HCT116 (cell line): ENCODE results near the gene EXD3. TPM values are rescaled to one million over a fixed set of nuclear protein-coding genes. Genes with fewer than 3 reads are reported as not detected.

Experiments used
- ATAC-seq: fragments of 200-7000 bp; cut with Tn5 transposase; 2 replicates; pipeline ENCODE4 v1.9.1; 2020; ENCODE audit warnings: mild to moderate bottlenecking, moderate library complexity
- BruUV-seq: library from RNA; stranded (reverse); fragments of 400-500 nt; replicated peaks from 2 replicates; lab custom pipeline; 2021; lab: Mats Ljungman, UMichigan
- CTCF ChIA-PET: fragments of 300-600 bp; sonication (Branson Sonifier 250); formaldehyde crosslinking; loops from one replicate; lab custom pipeline; 2021; ENCODE audit warnings: antibody characterized with exemption; lab: Charles Lee
- POLR2A ChIA-PET: fragments of 300-600, 350-600 bp; sonication (Branson Sonifier 250); formaldehyde crosslinking; loops from one replicate; lab custom pipeline; 2021; ENCODE audit warnings: antibody characterized with exemption; lab: Charles Lee
- RAD21 ChIA-PET, 2 experiments: fragments of 300-600 bp; sonication (Branson Sonifier 250); formaldehyde crosslinking; loops; one replicate each; lab custom pipeline; 2023; ENCODE audit warnings: low total read pairs in 2 of 2; ENCODE audit not compliant: uncharacterized antibody in 2 of 2, unreplicated experiment in 2 of 2, low non-redundant PET in 1 of 2; lab: Charles Lee
- DNase-seq: peaks from one replicate; pipeline ENCODE4 v3.0.0-alpha.2; 2010; ENCODE audit warnings: low read depth, low spot score
- H2AFZ ChIP-seq: fragments of 200-600 bp; shearing (Covaris generic), sonication (generic); 2 replicates; pipeline ENCODE4 v1.6.1; 2017; ENCODE audit warnings: low read depth, mixed run types, mixed read lengths, antibody characterized with exemption, low read length; ENCODE audit not compliant: poor library complexity, severe bottlenecking
- H3K27ac ChIP-seq: 2 replicates; pipeline ENCODE4 v1.5.1; 2012; ENCODE audit warnings: low read depth, low read length
- H3K27me3 ChIP-seq: fragments of 200-600 bp; sonication (generic); 2 replicates; pipeline ENCODE4 v1.6.1; 2016; ENCODE audit warnings: mixed run types, low read length, mixed read lengths; ENCODE audit not compliant: insufficient read depth
- H3K36me3 ChIP-seq, 2 experiments: fragments of 200-500 bp in 1 of 2; fragments of 200-600 bp in 1 of 2; sonication (Bioruptor generic) in 1 of 2; sonication (generic) in 1 of 2; 2 replicates each; pipeline versions ENCODE4 v1.5.1 to v1.6.1; 2014 to 2016; ENCODE audit warnings: low read length in 2 of 2, inconsistent platforms in 1 of 2, mixed read lengths in 1 of 2, mixed run types in 1 of 2; ENCODE audit not compliant: insufficient read depth in 2 of 2, control insufficient read depth in 1 of 2
- H3K4me1 ChIP-seq, 2 experiments: fragments of 200-600 bp in 1 of 2; sonication (generic) in 1 of 2; 2 replicates each; pipeline versions ENCODE4 v1.5.1 to v1.6.1; 2012 to 2017; ENCODE audit warnings: low read length in 2 of 2, inconsistent platforms in 1 of 2, mild to moderate bottlenecking in 1 of 2, mixed read lengths in 1 of 2, mixed run types in 1 of 2, moderate library complexity in 1 of 2; ENCODE audit not compliant: insufficient read depth in 2 of 2, control insufficient read depth in 1 of 2
- H3K4me2 ChIP-seq: fragments of 200-600 bp; sonication (generic); 2 replicates; pipeline ENCODE4 v1.6.1; 2017; ENCODE audit warnings: mixed run types, low read length, mixed read lengths
- H3K4me3 ChIP-seq, 2 experiments: fragments of 200-600 bp in 1 of 2; sonication (generic) in 1 of 2; replicated peaks in 1 of 2; 2 replicates each; pipeline ENCODE4 v1.5.1; 2011 to 2016; ENCODE audit warnings: low read length in 2 of 2, control low read depth in 1 of 2, low read depth in 1 of 2, mild to moderate bottlenecking in 1 of 2, mixed read lengths in 1 of 2, mixed run types in 1 of 2
- H3K79me2 ChIP-seq: fragments of 200-600 bp; sonication (generic); 2 replicates; pipeline ENCODE4 v1.6.1; 2017; ENCODE audit warnings: mild to moderate bottlenecking, mixed run types, low read length, moderate library complexity, mixed read lengths; ENCODE audit not compliant: insufficient read depth
- H3K9ac ChIP-seq: fragments of 200-600 bp; sonication (generic); 2 replicates; pipeline ENCODE4 v1.6.1; 2016; ENCODE audit warnings: low read length, mixed read lengths
- H3K9me2 ChIP-seq: fragments of 200-600 bp; sonication (generic), shearing (Covaris generic); 2 replicates; pipeline ENCODE4 v1.6.1; 2017; ENCODE audit warnings: mixed run types, mild to moderate bottlenecking, moderate library complexity; ENCODE audit not compliant: insufficient read depth
- H3K9me3 ChIP-seq, 2 experiments: fragments of 200-500 bp in 1 of 2; fragments of 200-600 bp in 1 of 2; sonication (Bioruptor generic) in 1 of 2; sonication (generic) in 1 of 2; 2 replicates each; pipeline ENCODE4 v1.6.1; 2014 to 2017; ENCODE audit warnings: low read length in 2 of 2, mixed read lengths in 2 of 2, inconsistent platforms in 1 of 2, low read depth in 1 of 2, mild to moderate bottlenecking in 1 of 2, mixed run types in 1 of 2, moderate library complexity in 1 of 2; ENCODE audit not compliant: control insufficient read depth in 1 of 2, insufficient read depth in 1 of 2
- H4K20me1 ChIP-seq: fragments of 200-600 bp; sonication (generic), shearing (Covaris generic); 2 replicates; pipeline ENCODE4 v1.6.1; 2017; ENCODE audit warnings: mixed run types, mild to moderate bottlenecking, moderate library complexity; ENCODE audit not compliant: insufficient read depth
- CBX3 ChIP-seq: IDR thresholded peaks from 2 replicates; pipeline ENCODE4 v1.6.1; 2012; ENCODE audit warnings: low read depth
- CEBPB ChIP-seq: IDR thresholded peaks from 2 replicates; pipeline ENCODE4 v1.6.1; 2012; ENCODE audit warnings: low read depth
- EGR1 ChIP-seq: IDR thresholded peaks from 2 replicates; pipeline ENCODE4 v1.6.1; 2012; ENCODE audit warnings: low read depth
- EZH2phosphoT487 ChIP-seq: fragments of 200-600 bp; IDR thresholded peaks from 2 replicates; pipeline ENCODE4 v1.6.1; 2018; ENCODE audit warnings: antibody characterized with exemption, borderline replicate concordance
- RAD21 ChIP-seq: IDR thresholded peaks from 2 replicates; pipeline ENCODE4 v1.6.1; 2012; ENCODE audit warnings: low read depth, mild to moderate bottlenecking
- SRF ChIP-seq: IDR thresholded peaks from 2 replicates; pipeline ENCODE4 v1.6.1; 2012; ENCODE audit warnings: low read depth
- intact Hi-C: fragments of 100-400 bp; cut with micrococcal nuclease; formaldehyde crosslinking; loops from 2 replicates; pipeline ENCODE4 v1.10.0; 2022
- total RNA-seq: library from RNA; stranded (reverse); gene quantifications from one replicate; pipeline ENCODE4 v1.2.1, GENCODE V29; 2021; ENCODE audit not compliant: unreplicated experiment
- TF ChIP-seq, protein P1 (sequence below), 3 experiments: fragments of 200-600 bp in 1 of 3; sonication (generic) in 1 of 3; IDR thresholded peaks in 2 of 3; conservative IDR thresholded peaks in 1 of 3; 2 replicates each; pipeline ENCODE4 v1.5.1; 2012 to 2017; ENCODE audit warnings: low read depth in 2 of 3, low read length in 2 of 3, antibody characterized with exemption in 1 of 3, borderline replicate concordance in 1 of 3, control low read depth in 1 of 3, mild to moderate bottlenecking in 1 of 3, mixed read lengths in 1 of 3, mixed run types in 1 of 3, moderate library complexity in 1 of 3; ENCODE audit not compliant: insufficient read depth in 1 of 3
- TF ChIP-seq, protein P2 (sequence below): IDR thresholded peaks from 2 replicates; pipeline ENCODE4 v1.6.1; 2012; ENCODE audit warnings: low read depth

Gene EXD3
- total RNA-seq, 1 experiment from 2014 or later, result 25.4 TPM

- no peak for ATAC-seq
- no peaks in the 10 kb centered on the region for H3K9me3 ChIP-seq
- no peaks in the 10 kb centered on the region for H3K9me2 ChIP-seq
- no peaks in the 10 kb centered on the region for H3K79me2 ChIP-seq
- intact Hi-C loops, result loop anchor here (5.0 kb wide), 1 partner anchor 129 kb away; the partner anchor contains the start of genes EXD3 and NOXA1
- no peaks in the 10 kb centered on the region for H3K27me3 ChIP-seq
- no peak overlapping the region for H2AFZ ChIP-seq
- TF ChIP-seq EGR1 (no peak), CEBPB (no peak), SRF (no peak), EZH2phosphoT487 (no peak), RAD21 (no peak), CBX3 (no peak)
- TF ChIP-seq, protein P1, sequence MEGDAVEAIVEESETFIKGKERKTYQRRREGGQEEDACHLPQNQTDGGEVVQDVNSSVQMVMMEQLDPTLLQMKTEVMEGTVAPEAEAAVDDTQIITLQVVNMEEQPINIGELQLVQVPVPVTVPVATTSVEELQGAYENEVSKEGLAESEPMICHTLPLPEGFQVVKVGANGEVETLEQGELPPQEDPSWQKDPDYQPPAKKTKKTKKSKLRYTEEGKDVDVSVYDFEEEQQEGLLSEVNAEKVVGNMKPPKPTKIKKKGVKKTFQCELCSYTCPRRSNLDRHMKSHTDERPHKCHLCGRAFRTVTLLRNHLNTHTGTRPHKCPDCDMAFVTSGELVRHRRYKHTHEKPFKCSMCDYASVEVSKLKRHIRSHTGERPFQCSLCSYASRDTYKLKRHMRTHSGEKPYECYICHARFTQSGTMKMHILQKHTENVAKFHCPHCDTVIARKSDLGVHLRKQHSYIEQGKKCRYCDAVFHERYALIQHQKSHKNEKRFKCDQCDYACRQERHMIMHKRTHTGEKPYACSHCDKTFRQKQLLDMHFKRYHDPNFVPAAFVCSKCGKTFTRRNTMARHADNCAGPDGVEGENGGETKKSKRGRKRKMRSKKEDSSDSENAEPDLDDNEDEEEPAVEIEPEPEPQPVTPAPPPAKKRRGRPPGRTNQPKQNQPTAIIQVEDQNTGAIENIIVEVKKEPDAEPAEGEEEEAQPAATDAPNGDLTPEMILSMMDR (IDR thresholded peaks at IDR 0.05 in 2 of 3, conservative IDR thresholded peaks at IDR 0.05 in 1 of 3; ENCODE audit: borderline replicate concordance in 1 of 3, insufficient read depth in 1 of 3, low read depth in 2 of 3, low read length in 2 of 3), result no peak
- TF ChIP-seq, protein P2, sequence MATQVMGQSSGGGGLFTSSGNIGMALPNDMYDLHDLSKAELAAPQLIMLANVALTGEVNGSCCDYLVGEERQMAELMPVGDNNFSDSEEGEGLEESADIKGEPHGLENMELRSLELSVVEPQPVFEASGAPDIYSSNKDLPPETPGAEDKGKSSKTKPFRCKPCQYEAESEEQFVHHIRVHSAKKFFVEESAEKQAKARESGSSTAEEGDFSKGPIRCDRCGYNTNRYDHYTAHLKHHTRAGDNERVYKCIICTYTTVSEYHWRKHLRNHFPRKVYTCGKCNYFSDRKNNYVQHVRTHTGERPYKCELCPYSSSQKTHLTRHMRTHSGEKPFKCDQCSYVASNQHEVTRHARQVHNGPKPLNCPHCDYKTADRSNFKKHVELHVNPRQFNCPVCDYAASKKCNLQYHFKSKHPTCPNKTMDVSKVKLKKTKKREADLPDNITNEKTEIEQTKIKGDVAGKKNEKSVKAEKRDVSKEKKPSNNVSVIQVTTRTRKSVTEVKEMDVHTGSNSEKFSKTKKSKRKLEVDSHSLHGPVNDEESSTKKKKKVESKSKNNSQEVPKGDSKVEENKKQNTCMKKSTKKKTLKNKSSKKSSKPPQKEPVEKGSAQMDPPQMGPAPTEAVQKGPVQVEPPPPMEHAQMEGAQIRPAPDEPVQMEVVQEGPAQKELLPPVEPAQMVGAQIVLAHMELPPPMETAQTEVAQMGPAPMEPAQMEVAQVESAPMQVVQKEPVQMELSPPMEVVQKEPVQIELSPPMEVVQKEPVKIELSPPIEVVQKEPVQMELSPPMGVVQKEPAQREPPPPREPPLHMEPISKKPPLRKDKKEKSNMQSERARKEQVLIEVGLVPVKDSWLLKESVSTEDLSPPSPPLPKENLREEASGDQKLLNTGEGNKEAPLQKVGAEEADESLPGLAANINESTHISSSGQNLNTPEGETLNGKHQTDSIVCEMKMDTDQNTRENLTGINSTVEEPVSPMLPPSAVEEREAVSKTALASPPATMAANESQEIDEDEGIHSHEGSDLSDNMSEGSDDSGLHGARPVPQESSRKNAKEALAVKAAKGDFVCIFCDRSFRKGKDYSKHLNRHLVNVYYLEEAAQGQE, result no peak
- no peak overlapping the region for H3K27ac ChIP-seq
- RAD21 ChIA-PET, result no interaction called here
- POLR2A ChIA-PET, result no interaction called here
- CTCF ChIA-PET, result no interaction called here
- BruUV-seq, result no TSS peak
- H3K4me1 ChIP-seq, result peaks cover 22 to 45% of the 10 kb centered on the region in 2 experiments
- no peak overlapping the region for H3K4me3 ChIP-seq
- H3K9ac ChIP-seq, result no peak overlapping the region
- no peaks in the 10 kb centered on the region for H4K20me1 ChIP-seq
- no peak for DNase-seq
- no peaks in the 10 kb centered on the region for H3K36me3 ChIP-seq
- no peak overlapping the region for H3K4me2 ChIP-seq
Observed at GRCh38 chr9:137293094-137293481, 129.9 kb downstream of the EXD3 start.
